Kidney epithelial cell (primary cell): ENCODE measurements around the gene EID2B. TPM values are rescaled to one million over a fixed set of nuclear protein-coding genes. Genes with fewer than 3 reads are reported as not detected.

Experiments
- DNase-seq: peaks from one replicate; pipeline ENCODE4 v3.0.0-alpha.2; 2010; ENCODE audit warnings: low read depth
- H3K27me3 ChIP-seq: 2 replicates; pipeline ENCODE4 v1.6.0; 2011; ENCODE audit warnings: low read length; ENCODE audit not compliant: control insufficient read depth, insufficient read depth
- H3K36me3 ChIP-seq: 2 replicates; pipeline ENCODE4 v1.5.1; 2011; ENCODE audit warnings: low read length; ENCODE audit not compliant: control insufficient read depth, insufficient read depth
- H3K4me3 ChIP-seq: 2 replicates; pipeline ENCODE4 v1.5.1; 2011; ENCODE audit warnings: low read depth, mild to moderate bottlenecking, control low read depth, low read length
- CTCF ChIP-seq: IDR thresholded peaks from 2 replicates; pipeline ENCODE4 v1.5.1; 2011; ENCODE audit warnings: mild to moderate bottlenecking, moderate library complexity, low read length, control low read depth, inconsistent platforms; ENCODE audit not compliant: insufficient read depth, poor library complexity, severe bottlenecking
- total RNA-seq: library from RNA; depleted of rRNA; stranded (reverse); fragments of >200 nt; gene quantifications from 2 replicates; pipeline ENCODE4 v1.2.3, GENCODE V29; 2015

EID2B gene
- total RNA-seq, 1 donor from 2014 or later: 3.1 TPM

- DNase-seq: no peak
- Histone ChIP-seq H3K27me3 (no peaks in the 10 kb centered on the region), H3K36me3 (no peaks in the 10 kb centered on the region), H3K4me3 (no peak overlapping the region)
- no peak for TF ChIP-seq CTCF
Observed at GRCh38 chr19:39557811-39558623, 25.4 kb upstream of the EID2B start.

- DNase-seq: no peak
- H3K4me3 ChIP-seq: no peak overlapping the region
- H3K27me3 ChIP-seq: no peaks in the 10 kb centered on the region
- H3K36me3 ChIP-seq: no peaks in the 10 kb centered on the region
- TF ChIP-seq CTCF: no peak
Observed at GRCh38 chr19:39555883-39556282, 23.2 kb upstream of the EID2B start.

- no peaks in the 10 kb centered on the region for H3K36me3 ChIP-seq
- H3K4me3 ChIP-seq: no peak overlapping the region
- DNase-seq: no peak
- H3K27me3 ChIP-seq: no peaks in the 10 kb centered on the region
- TF ChIP-seq CTCF: no peak
Observed at GRCh38 chr19:39554701-39555311, 22.2 kb upstream of the EID2B start.

- no peak for TF ChIP-seq CTCF
- H3K27me3 ChIP-seq: no peaks in the 10 kb centered on the region
- H3K4me3 ChIP-seq: no peak overlapping the region
- no peak for DNase-seq
- no peaks in the 10 kb centered on the region for H3K36me3 ChIP-seq
Observed at GRCh38 chr19:39553082-39553652, 20.5 kb upstream of the EID2B start.

- no peak for DNase-seq
- TF ChIP-seq CTCF: no peak
- H3K27me3 ChIP-seq: no peaks in the 10 kb centered on the region
Observed at GRCh38 chr19:39550197-39550596, 17.5 kb upstream of the EID2B start.

More at GRCh38 chr19:39550197-39550596, 17.5 kb upstream of the EID2B start:
- no peak overlapping the region for H3K4me3 ChIP-seq
- H3K36me3 ChIP-seq: no peaks in the 10 kb centered on the region
